Thyroid gland (tissue), 4 donors: ENCODE data around the gene JAG2.

Experiments used
- CTCF ChIP-seq, 6 experiments: fragments of 200-600 bp in 3 of 6; fragments of 450-650 bp in 3 of 6; sonication (generic) in 3 of 6; IDR thresholded peaks; one replicate each; pipeline ENCODE4 v1.5.1; 2016 to 2019; ENCODE audit warnings: antibody characterized with exemption in 6 of 6, mild to moderate bottlenecking in 2 of 6, inconsistent platforms in 1 of 6, moderate library complexity in 1 of 6
- POLR2A ChIP-seq, 2 donors: fragments of 450-650 bp; IDR thresholded peaks; one replicate each; pipeline ENCODE4 v1.6.1; 2017; ENCODE audit warnings: antibody characterized with exemption in 2 of 2, mild to moderate bottlenecking in 2 of 2, moderate library complexity in 1 of 2

GRCh38 chr14:105099778-105100177, 68.8 kb downstream of the JAG2 start:
- TF ChIP-seq CTCF (IDR thresholded peaks at IDR 0.05) = no peak
- TF ChIP-seq POLR2A (IDR thresholded peaks at IDR 0.05) = no peak
